ENCODE data around the gene ETFA. TPM values are rescaled to one million over a fixed set of nuclear protein-coding genes. Genes with fewer than 3 reads are reported as not detected.

ETFA gene
- total and polyA plus RNA-seq, 2 experiments from 2014 or later = 117 to 303 TPM

- Histone ChIP-seq H3K36me3 (no peaks in the 10 kb centered on the region), H3K4me3 (no peak overlapping the region), H3K9me3 (ENCODE audit: low read depth) (no peaks in the 10 kb centered on the region), H3K27ac (no peak overlapping the region), H3K27me3 (peaks cover 100% of the 10 kb centered on the region), H3K4me1 (ENCODE audit: low read depth) (peaks cover 24% of the 10 kb centered on the region)
- TF ChIP-seq, protein P1, sequence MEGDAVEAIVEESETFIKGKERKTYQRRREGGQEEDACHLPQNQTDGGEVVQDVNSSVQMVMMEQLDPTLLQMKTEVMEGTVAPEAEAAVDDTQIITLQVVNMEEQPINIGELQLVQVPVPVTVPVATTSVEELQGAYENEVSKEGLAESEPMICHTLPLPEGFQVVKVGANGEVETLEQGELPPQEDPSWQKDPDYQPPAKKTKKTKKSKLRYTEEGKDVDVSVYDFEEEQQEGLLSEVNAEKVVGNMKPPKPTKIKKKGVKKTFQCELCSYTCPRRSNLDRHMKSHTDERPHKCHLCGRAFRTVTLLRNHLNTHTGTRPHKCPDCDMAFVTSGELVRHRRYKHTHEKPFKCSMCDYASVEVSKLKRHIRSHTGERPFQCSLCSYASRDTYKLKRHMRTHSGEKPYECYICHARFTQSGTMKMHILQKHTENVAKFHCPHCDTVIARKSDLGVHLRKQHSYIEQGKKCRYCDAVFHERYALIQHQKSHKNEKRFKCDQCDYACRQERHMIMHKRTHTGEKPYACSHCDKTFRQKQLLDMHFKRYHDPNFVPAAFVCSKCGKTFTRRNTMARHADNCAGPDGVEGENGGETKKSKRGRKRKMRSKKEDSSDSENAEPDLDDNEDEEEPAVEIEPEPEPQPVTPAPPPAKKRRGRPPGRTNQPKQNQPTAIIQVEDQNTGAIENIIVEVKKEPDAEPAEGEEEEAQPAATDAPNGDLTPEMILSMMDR (IDR thresholded peaks at IDR 0.05; ENCODE audit: low read depth, low read length) = no peak
- no peak for DNase-seq (ENCODE audit: low read depth in 1 of 2, low spot score in 1 of 2)
These were observed 30.8 kb upstream of the ETFA start for GRCh38 chr15:76342058-76342381.

- Histone ChIP-seq H3K4me3 (no peak overlapping the region), H3K27ac (no peak overlapping the region), H3K27me3 (peaks cover 100% of the 10 kb centered on the region), H3K36me3 (no peaks in the 10 kb centered on the region), H3K4me1 (ENCODE audit: low read depth) (peaks cover 22% of the 10 kb centered on the region), H3K9me3 (ENCODE audit: low read depth) (no peaks in the 10 kb centered on the region)
- peak in 1 of 2 donors; percentile 23 for DNase-seq (ENCODE audit: low read depth in 1 of 2, low spot score in 1 of 2)
- TF ChIP-seq, protein P1 (IDR thresholded peaks at IDR 0.05; ENCODE audit: low read depth, low read length) = no peak
These were observed 30.2 kb upstream of the ETFA start for GRCh38 chr15:76341366-76342057.

DNA sequence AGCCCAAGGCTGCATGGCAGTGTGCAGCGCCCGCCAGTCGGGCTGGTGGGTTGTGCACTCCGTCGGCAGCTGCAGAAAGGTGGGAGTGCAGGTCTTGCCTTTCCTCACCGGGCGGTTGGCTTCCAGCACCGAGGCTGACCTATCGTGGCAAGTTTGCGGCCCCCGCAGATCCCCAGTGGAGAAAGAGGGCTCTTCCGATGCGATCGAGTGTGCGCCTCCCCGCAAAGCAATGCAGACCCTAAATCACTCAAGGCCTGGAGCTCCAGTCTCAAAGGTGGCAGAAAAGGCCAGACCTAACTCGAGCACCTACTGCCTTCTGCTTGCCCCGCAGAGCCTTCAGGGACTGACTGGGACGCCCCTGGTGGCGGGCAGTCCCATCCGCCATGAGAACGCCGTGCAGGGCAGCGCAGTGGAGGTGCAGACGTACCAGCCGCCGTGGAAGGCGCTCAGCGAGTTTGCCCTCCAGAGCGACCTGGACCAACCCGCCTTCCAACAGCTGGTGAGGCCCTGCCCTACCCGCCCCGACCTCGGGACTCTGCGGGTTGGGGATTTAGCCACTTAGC, 29.6 kb upstream of the ETFA start:
- peaks cover 100% of the 10 kb centered on the region for H3K27me3 ChIP-seq
- H3K4me1 ChIP-seq (ENCODE audit: low read depth) = peaks cover 23% of the 10 kb centered on the region
- peak in 1 of 2 donors; percentile 62 for DNase-seq (ENCODE audit: low read depth in 1 of 2, low spot score in 1 of 2)

DNA sequence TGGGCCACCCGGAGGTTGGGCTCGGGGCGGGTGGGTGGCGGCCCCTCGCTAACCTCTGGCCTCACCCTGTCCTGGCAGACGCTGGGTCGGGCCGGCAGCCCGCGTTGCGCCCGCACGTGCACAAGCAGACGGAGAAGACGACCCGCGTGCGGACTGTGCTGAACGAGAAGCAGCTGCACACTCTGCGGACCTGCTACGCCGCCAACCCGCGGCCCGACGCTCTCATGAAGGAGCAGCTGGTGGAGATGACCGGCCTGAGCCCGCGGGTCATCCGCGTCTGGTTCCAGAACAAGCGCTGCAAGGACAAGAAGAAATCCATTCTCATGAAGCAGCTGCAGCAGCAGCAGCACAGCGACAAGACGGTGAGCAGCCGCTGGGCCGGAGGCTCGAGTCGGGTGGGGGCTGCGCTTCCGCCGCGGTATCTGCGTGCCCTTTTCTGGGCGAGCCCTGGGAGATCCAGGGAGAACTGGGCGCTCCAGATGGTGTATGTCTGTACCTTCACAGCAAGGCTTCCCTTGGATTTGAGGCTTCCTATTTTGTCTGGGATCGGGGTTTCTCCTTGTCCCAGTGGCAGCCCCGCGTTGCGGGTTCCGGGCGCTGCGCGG, 29.0 kb upstream of the ETFA start:
- H3K4me1 ChIP-seq (ENCODE audit: low read depth) = peaks cover 23% of the 10 kb centered on the region
- DNase-seq (ENCODE audit: low read depth in 1 of 2, low spot score in 1 of 2) = peak; percentile 45 to 49

More for the DNA sequence above, 29.6 kb upstream of the ETFA start:
- H3K4me3 ChIP-seq = peak overlapping the region; percentile 14
- no peaks in the 10 kb centered on the region for H3K36me3 ChIP-seq
- TF ChIP-seq, protein P1 (IDR thresholded peaks at IDR 0.05; ENCODE audit: low read depth, low read length) = no peak
- H3K9me3 ChIP-seq (ENCODE audit: low read depth) = no peaks in the 10 kb centered on the region
- no peak overlapping the region for H3K27ac ChIP-seq

GRCh38 chr15:76339305-76340197, 28.3 kb upstream of the ETFA start:
- Histone ChIP-seq H3K4me3 (peak overlapping the region; percentile 14), H3K36me3 (no peaks in the 10 kb centered on the region)
- peak; percentile 28 to 48 for DNase-seq (ENCODE audit: low read depth in 1 of 2, low spot score in 1 of 2)

More for the DNA sequence above, 29.0 kb upstream of the ETFA start:
- Histone ChIP-seq H3K27me3 (peaks cover 100% of the 10 kb centered on the region), H3K4me3 (peak overlapping the region; percentile 14), H3K9me3 (ENCODE audit: low read depth) (no peaks in the 10 kb centered on the region), H3K36me3 (no peaks in the 10 kb centered on the region), H3K27ac (no peak overlapping the region)
- TF ChIP-seq, protein P1 (IDR thresholded peaks at IDR 0.05; ENCODE audit: low read depth, low read length) = no peak

More at GRCh38 chr15:76339305-76340197, 28.3 kb upstream of the ETFA start:
- Histone ChIP-seq H3K27ac (no peak overlapping the region), H3K27me3 (peaks cover 100% of the 10 kb centered on the region), H3K9me3 (ENCODE audit: low read depth) (no peaks in the 10 kb centered on the region), H3K4me1 (ENCODE audit: low read depth) (peaks cover 23% of the 10 kb centered on the region)
- TF ChIP-seq, protein P1 (IDR thresholded peaks at IDR 0.05; ENCODE audit: low read depth, low read length) = no peak

All from cardiac muscle cell (in vitro differentiated cells and primary cell).